IMR-90 (cell line): Measurements from ENCODE around the gene RNF111. TPM values are rescaled to one million over a fixed set of nuclear protein-coding genes. Genes with fewer than 3 reads are reported as not detected.

Experiments used
- ATAC-seq: fragments of 200-7000 bp; cut with Tn5 transposase; 2 replicates; pipeline ENCODE4 v1.9.1; 2020; ENCODE audit warnings: low read depth, mild to moderate bottlenecking, moderate library complexity
- BruUV-seq: library from RNA; stranded (reverse); fragments of 400-500 nt; replicated peaks from 2 replicates; lab custom pipeline; 2021; lab: Mats Ljungman, UMichigan
- CTCF ChIA-PET: fragments of 300-600 bp; formaldehyde crosslinking; extraction: SDS; loops from one replicate; lab custom pipeline; 2021; ENCODE audit warnings: antibody characterized with exemption; lab: Yijun Ruan, JAX
- POLR2A ChIA-PET: fragments of 300-600 bp; sonication (Branson Sonifier 250); formaldehyde crosslinking; loops from one replicate; lab custom pipeline; 2022; ENCODE audit warnings: antibody characterized with exemption; ENCODE audit not compliant: unreplicated experiment; lab: Charles Lee
- DNase-seq: peaks from one replicate; pipeline ENCODE4 v3.0.0; 2013
- H2AFZ ChIP-seq: replicated peaks from 2 replicates; pipeline ENCODE3; 2013; ENCODE audit warnings: low read length, mild to moderate bottlenecking; ENCODE audit not compliant: poor library complexity
- H2AK5ac ChIP-seq: 2 replicates; pipeline ENCODE4 v1.6.1; 2013; ENCODE audit warnings: low read depth, low read length, inconsistent platforms
- H2AK9ac ChIP-seq: replicated peaks from 2 replicates; pipeline ENCODE3; 2013; ENCODE audit warnings: mild to moderate bottlenecking, low read depth, low read length, moderate library complexity; ENCODE audit not compliant: poor library complexity
- H2BK120ac ChIP-seq: 2 replicates; pipeline ENCODE4 v1.6.1; 2013; ENCODE audit warnings: low read depth, low read length, inconsistent platforms
- H2BK15ac ChIP-seq: 3 replicates; pipeline ENCODE4 v1.6.1; 2013; ENCODE audit warnings: low read depth, low read length, inconsistent platforms
- H2BK20ac ChIP-seq: 2 replicates; pipeline ENCODE4 v1.6.1; 2013; ENCODE audit warnings: low read depth, mild to moderate bottlenecking, inconsistent platforms, low read length, moderate library complexity
- H2BK5ac ChIP-seq: 2 replicates; pipeline ENCODE4 v1.6.1; 2013; ENCODE audit warnings: mild to moderate bottlenecking, low read depth, low read length, inconsistent platforms; ENCODE audit not compliant: poor library complexity, severe bottlenecking
- H3K14ac ChIP-seq: replicated peaks from 2 replicates; pipeline ENCODE4 v1.6.1; 2013; ENCODE audit warnings: low read depth, low read length, inconsistent platforms
- H3K18ac ChIP-seq: 2 replicates; pipeline ENCODE4 v1.6.1; 2013; ENCODE audit warnings: low read depth, low read length, control low read depth
- H3K23ac ChIP-seq: 2 replicates; pipeline ENCODE4 v1.6.1; 2013; ENCODE audit warnings: low read depth, low read length, inconsistent platforms
- H3K27ac ChIP-seq: 2 replicates; pipeline ENCODE4 v1.5.1; 2013; ENCODE audit warnings: mild to moderate bottlenecking, control low read depth, low read length; ENCODE audit not compliant: insufficient read depth
- H3K27me3 ChIP-seq: 2 replicates; pipeline ENCODE4 v1.6.1; 2013; ENCODE audit warnings: low read length; ENCODE audit not compliant: control insufficient read depth, insufficient read depth
- H3K36me3 ChIP-seq: 2 replicates; pipeline ENCODE4 v1.6.1; 2013; ENCODE audit warnings: low read length, mixed read lengths; ENCODE audit not compliant: control insufficient read depth, insufficient read depth
- H3K4ac ChIP-seq: 2 replicates; pipeline ENCODE4 v1.6.1; 2013; ENCODE audit warnings: low read depth, low read length, inconsistent platforms
- H3K4me1 ChIP-seq: 2 replicates; pipeline ENCODE4 v1.6.1; 2013; ENCODE audit warnings: low read length, mixed read lengths; ENCODE audit not compliant: control insufficient read depth, insufficient read depth
- H3K4me2 ChIP-seq: 2 replicates; pipeline ENCODE4 v1.6.1; 2013; ENCODE audit warnings: low read depth, mild to moderate bottlenecking, control low read depth, low read length, moderate library complexity
- H3K4me3 ChIP-seq: 2 replicates; pipeline ENCODE4 v1.5.1; 2013; ENCODE audit warnings: low read depth, mild to moderate bottlenecking, control low read depth, low read length, moderate library complexity; ENCODE audit not compliant: insufficient read depth
- H3K56ac ChIP-seq: 2 replicates; pipeline ENCODE4 v1.6.1; 2013; ENCODE audit warnings: low read length, inconsistent platforms; ENCODE audit not compliant: insufficient read depth; ENCODE audit errors: extremely low read depth
- H3K79me1 ChIP-seq, 2 experiments: 2 replicates each; pipeline ENCODE4 v1.6.1; 2013; ENCODE audit warnings: low read length in 2 of 2, inconsistent platforms in 1 of 2, low read depth in 1 of 2
- H3K9ac ChIP-seq: 2 replicates; pipeline ENCODE4 v1.6.1; 2013; ENCODE audit warnings: low read depth, low read length, control low read depth
- H3K9me1 ChIP-seq: 2 replicates; pipeline ENCODE4 v1.6.1; 2013; ENCODE audit warnings: low read length, inconsistent platforms; ENCODE audit not compliant: insufficient read depth
- H3K9me3 ChIP-seq: 2 replicates; pipeline ENCODE4 v1.6.1; 2013; ENCODE audit warnings: low read length; ENCODE audit not compliant: control insufficient read depth, insufficient read depth
- H4K20me1 ChIP-seq: 2 replicates; pipeline ENCODE4 v1.6.1; 2013; ENCODE audit warnings: low read length, inconsistent platforms; ENCODE audit not compliant: insufficient read depth
- H4K5ac ChIP-seq: 2 replicates; pipeline ENCODE4 v1.6.1; 2013; ENCODE audit warnings: mild to moderate bottlenecking, low read depth, low read length, control low read depth
- H4K8ac ChIP-seq, 2 experiments: 2 replicates each; pipeline ENCODE4 v1.6.1; 2013; ENCODE audit warnings: low read depth in 2 of 2, low read length in 2 of 2, control low read depth in 1 of 2, inconsistent platforms in 1 of 2
- H4K91ac ChIP-seq: 2 replicates; pipeline ENCODE4 v1.6.1; 2013; ENCODE audit warnings: low read depth, low read length, inconsistent platforms; ENCODE audit not compliant: insufficient read depth
- MXI1 ChIP-seq: IDR thresholded peaks from 2 replicates; pipeline ENCODE4 v1.6.1; 2012; ENCODE audit warnings: low read depth, mild to moderate bottlenecking, low read length, moderate library complexity, borderline replicate concordance
- NFE2L2 ChIP-seq: fragments of 150-350 bp; IDR thresholded peaks from 2 replicates; pipeline ENCODE4 v1.6.1; 2016; ENCODE audit warnings: low read depth, mild to moderate bottlenecking, low read length
- WGBS, 2 experiments: methylation state at CpG; one replicate each; pipeline versions ENCODE4 v1.1.5 to v1.1.7; 2013; ENCODE audit warnings: missing lambda C conversion rate in 2 of 2; ENCODE audit not compliant: insufficient read length in 1 of 2; ENCODE audit errors: extremely low coverage in 2 of 2; 5-methylcytosine and 5-hydroxymethylcytosine counted together
- dilution Hi-C: fragments of 300-500 bp; cut with HindIII; formaldehyde crosslinking; loops from one replicate; pipeline ENCODE4 v1.14.3; 2018; ENCODE audit warnings: low sequenced_read_pairs; ENCODE audit not compliant: unreplicated experiment
- in situ Hi-C: fragments of 300-500 bp; cut with MboI; formaldehyde crosslinking; loops from 3 replicates; pipeline ENCODE4 v1.14.3; 2019; ENCODE audit warnings: low sequenced_read_pairs, inconsistent platforms, mixed read lengths
- intact Hi-C: fragments of 100-400 bp; cut with micrococcal nuclease; formaldehyde crosslinking; loops from 2 replicates; pipeline ENCODE4 v1.10.0; 2022
- polyA plus RNA-seq, 3 experiments: library from polyadenylated mRNA; depleted of rRNA; stranded (reverse); fragments of >200 nt; gene quantifications; 2 replicates each; pipeline ENCODE4 v1.2.3, GENCODE V29; 2012; ENCODE audit warnings: low replicate concordance in 1 of 3
- total RNA-seq: library from RNA; depleted of rRNA; stranded (reverse); fragments of >200 nt; gene quantifications from 2 replicates; pipeline ENCODE4 v1.2.3, GENCODE V29; 2012
- TF ChIP-seq, protein P1 (sequence below): fragments of 150-350 bp; IDR thresholded peaks from 2 replicates; pipeline ENCODE4 v1.6.1; 2016; ENCODE audit warnings: low read depth, mild to moderate bottlenecking, low read length, moderate library complexity, borderline replicate concordance

Gene RNF111
- total and polyA plus RNA-seq, 2 of the 4 experiments (the other 2 are of a cell fraction), result 13.5 to 20.1 TPM

DNA sequence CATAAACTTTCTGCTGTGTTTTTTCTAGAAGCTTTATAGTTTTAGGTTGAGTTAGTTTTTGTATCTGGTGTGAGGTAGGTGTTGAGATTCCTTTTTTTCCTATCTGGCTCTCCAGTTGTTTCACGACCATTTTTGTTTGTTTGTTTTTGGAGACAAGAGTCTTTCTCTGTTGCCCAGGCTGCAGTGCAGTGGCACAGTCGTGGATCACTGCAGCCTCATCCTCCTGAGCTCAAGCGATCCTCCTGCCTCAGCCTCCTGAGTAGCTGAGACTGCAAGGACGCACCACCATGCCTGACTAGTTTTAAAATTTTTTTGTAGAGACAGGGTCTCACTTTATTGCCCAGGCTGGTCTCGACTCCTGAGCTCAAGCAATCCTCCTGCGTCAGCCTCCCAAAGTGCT lies 20.6 kb downstream of the RNF111 start:
- no peak overlapping the region for H4K91ac ChIP-seq
- no peak overlapping the region for H3K56ac ChIP-seq
- 0 out of 2 replicates have a peak, but pooled peaks cover 4% of the 10 kb centered on the region for H3K4me1 ChIP-seq
- H2BK20ac ChIP-seq, result no peak overlapping the region
- H2BK15ac ChIP-seq, result no peak overlapping the region
- H4K5ac ChIP-seq, result no peak overlapping the region
- CTCF ChIA-PET, result no interaction called here
- no TSS peak for BruUV-seq
- H4K20me1 ChIP-seq, result peaks cover 44% of the 10 kb centered on the region
- no peak overlapping the region for H3K9ac ChIP-seq
- no peak overlapping the region for H3K23ac ChIP-seq
- no peak overlapping the region for H3K27ac ChIP-seq
- intact Hi-C loops, result no loop called here
- H3K36me3 ChIP-seq, result peaks cover 7% of the 10 kb centered on the region; the same call in 1 of the 2 replicates
- H3K4me3 ChIP-seq, result no peak overlapping the region
- POLR2A ChIA-PET, result no interaction called here
- H3K4me2 ChIP-seq, result no peak overlapping the region
- H3K27me3 ChIP-seq, result no peaks in the 10 kb centered on the region
- ATAC-seq (no peak), DNase-seq (no peak)
- no peak overlapping the region for H2BK5ac ChIP-seq
- H2AK5ac ChIP-seq, result no peak overlapping the region
- no peaks in the 10 kb centered on the region for H3K9me3 ChIP-seq
- H2AFZ ChIP-seq, result no peak overlapping the region
- in situ Hi-C loops, result no loop called here
- H3K18ac ChIP-seq, result no peak overlapping the region
- H2AK9ac ChIP-seq, result no peak overlapping the region
- no peak overlapping the region for H3K14ac ChIP-seq
- dilution Hi-C loops, result no loop called here
- no peak overlapping the region for H3K4ac ChIP-seq
- H3K9me1 ChIP-seq, result no peaks in the 10 kb centered on the region
- H2BK120ac ChIP-seq, result no peak overlapping the region
- TF ChIP-seq MXI1, result no peak
- TF ChIP-seq, protein P1, sequence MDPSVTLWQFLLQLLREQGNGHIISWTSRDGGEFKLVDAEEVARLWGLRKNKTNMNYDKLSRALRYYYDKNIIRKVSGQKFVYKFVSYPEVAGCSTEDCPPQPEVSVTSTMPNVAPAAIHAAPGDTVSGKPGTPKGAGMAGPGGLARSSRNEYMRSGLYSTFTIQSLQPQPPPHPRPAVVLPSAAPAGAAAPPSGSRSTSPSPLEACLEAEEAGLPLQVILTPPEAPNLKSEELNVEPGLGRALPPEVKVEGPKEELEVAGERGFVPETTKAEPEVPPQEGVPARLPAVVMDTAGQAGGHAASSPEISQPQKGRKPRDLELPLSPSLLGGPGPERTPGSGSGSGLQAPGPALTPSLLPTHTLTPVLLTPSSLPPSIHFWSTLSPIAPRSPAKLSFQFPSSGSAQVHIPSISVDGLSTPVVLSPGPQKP, result no peak
- TF ChIP-seq NFE2L2, result no peak
- 100% methylated on average over 2 of the region's 6 CpGs; no CpG with 5 or more reads in 1 of the 2 experiments for WGBS, 2 experiments
- H4K8ac ChIP-seq, result no peak overlapping the region
- H3K79me1 ChIP-seq, result peaks cover 23 to 55% of the 10 kb centered on the region in 2 experiments
